ENCODE data around the gene GNA12.
"Not testable (repeated sequence)": the region's sequence is repeated elsewhere in the genome, so short reads cannot be mapped to it uniquely, and the experiment has no call there.

Gene GNA12

DNA sequence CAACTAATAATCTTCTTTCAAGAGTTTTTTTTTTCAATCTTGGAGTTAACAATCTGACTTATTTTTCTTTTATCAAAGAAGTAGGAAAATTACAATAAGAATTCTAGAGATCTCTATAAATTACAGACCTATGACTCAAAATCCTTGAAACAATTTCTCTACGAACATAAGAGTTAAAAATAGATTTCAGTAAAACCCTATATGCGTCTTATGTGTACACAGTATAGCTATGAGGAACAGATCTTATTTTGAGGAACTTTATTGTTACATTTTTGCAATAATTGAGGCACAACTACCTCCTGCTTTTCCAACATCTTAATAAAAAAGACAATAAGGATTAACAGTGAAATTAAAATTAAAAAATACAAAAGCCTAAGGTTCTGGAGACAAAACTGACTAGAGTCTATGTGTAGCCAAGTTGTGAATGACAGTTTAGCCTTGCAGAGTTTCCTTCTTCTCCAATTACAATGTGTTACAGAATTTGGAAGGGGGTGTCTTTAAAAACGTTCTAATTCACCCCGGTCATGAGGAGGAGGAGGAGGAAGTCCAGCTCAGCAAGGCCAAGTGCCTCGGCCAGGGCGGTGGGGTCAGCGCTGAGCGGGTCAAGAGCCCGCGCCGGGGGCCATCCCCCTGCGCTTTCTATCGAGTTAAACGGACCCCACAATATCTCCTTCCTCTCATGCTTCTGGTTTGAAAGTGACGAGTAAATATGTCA lies 115.6 kb downstream of the GNA12 start:
- no peak overlapping the region for H3K27ac ChIP-seq
- TF ChIP-seq, protein P1, sequence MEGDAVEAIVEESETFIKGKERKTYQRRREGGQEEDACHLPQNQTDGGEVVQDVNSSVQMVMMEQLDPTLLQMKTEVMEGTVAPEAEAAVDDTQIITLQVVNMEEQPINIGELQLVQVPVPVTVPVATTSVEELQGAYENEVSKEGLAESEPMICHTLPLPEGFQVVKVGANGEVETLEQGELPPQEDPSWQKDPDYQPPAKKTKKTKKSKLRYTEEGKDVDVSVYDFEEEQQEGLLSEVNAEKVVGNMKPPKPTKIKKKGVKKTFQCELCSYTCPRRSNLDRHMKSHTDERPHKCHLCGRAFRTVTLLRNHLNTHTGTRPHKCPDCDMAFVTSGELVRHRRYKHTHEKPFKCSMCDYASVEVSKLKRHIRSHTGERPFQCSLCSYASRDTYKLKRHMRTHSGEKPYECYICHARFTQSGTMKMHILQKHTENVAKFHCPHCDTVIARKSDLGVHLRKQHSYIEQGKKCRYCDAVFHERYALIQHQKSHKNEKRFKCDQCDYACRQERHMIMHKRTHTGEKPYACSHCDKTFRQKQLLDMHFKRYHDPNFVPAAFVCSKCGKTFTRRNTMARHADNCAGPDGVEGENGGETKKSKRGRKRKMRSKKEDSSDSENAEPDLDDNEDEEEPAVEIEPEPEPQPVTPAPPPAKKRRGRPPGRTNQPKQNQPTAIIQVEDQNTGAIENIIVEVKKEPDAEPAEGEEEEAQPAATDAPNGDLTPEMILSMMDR (conservative IDR thresholded peaks at IDR 0.05) = no peak
- TF ChIP-seq ZFX (IDR thresholded peaks at IDR 0.05) = no peak

DNA sequence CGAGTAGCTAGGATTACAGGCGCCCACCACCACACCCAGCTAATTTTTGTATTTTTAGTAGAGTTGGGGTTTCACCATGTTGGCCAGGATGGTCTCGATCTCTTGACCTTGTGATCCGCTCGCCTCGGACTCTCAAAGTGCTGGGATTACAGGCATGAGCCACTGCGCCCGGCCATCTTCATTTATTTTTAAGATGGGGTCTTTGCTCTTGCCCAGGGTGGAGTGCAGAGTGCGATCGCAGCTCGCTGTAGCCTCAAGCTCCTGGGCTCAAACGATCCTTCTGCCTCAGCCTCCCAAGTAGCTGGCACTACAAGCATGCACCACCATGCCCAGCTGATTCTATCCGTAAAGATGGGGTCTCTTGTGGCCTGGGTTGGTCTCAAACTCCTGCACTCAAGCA lies 116.9 kb downstream of the GNA12 start:
- not testable (repeated sequence) for H3K27ac ChIP-seq

DNA sequence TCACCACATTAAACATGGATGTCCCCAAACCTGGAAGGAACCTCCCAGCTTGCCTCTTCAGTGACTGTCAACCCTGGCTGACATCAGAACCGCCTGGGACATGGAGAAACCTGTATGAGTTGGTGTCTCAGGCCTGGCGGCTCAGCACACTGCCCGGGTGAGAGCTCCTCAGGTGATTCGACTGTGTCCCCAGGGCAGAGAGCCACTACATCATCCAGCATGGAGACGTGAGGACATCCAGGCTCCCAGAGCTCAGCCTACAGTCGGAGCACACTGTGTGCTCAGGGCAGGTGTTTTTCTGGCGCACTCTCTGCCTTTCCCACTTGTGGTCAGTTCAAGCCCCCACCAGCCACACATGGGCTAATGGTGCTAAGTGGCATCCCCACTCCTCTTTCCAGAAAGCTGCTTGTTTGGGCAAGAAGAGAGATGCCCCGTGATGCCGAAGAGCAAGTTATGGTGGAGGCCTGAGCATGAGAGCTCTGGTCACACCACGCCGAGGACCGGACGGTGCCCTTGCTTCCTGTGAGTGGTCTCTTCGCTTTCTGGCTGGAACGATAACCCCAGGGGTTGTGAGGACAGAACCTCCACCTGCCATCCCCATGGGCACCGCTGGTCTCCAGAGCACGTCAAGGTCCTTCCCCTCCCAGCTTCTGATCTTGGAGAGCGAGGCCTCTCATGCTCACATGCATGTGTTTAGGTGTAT lies 117.6 kb downstream of the GNA12 start:
- no peak for TF ChIP-seq ZFX (IDR thresholded peaks at IDR 0.05)
- TF ChIP-seq, protein P1 (conservative IDR thresholded peaks at IDR 0.05) = no peak
- no peak overlapping the region for H3K27ac ChIP-seq

DNA sequence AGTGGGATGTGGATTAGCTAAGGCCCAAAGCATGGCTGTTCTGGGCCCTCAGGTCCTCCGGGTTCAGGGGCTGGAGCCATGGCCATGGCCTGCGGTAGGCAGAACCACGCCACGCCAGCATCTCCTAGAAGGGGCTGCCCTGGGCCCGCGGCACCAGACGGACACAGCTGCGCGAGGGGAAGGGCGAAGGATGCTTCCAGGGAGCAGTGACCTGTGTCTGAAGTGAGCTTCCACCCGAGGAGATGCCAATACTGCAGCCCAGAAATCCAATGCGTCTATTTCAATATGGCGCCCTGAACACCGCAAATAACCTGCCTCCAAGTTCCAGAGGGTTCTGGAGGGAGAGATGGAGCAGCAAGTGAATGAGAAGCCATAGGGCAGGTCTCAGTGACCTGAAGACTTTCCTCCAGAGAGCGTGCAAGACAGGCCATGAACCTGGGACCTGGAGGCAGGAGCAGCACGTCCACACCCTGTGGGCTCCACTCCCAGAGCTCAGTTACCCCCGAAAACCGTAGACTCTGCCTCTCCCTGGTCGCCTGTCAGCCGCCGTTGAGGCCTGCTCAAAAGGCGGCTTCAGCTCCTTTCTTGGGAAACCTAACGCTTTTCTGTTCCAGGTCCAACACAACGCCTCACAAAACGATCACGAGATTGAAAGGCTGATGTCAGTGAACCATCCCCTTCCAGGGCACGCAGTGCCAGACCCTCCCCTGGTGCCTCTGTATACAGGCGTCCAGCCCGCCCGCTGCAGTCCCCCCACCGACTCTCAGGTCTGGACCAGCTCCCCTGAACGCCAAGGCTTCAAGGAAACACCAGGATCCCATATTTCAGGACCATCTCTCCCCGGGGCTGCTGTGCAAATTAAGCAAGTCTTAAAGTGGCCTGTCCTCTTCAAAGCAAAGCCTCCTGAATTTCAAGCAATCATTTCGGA lies 118.7 kb downstream of the GNA12 start:
- TF ChIP-seq ZFX (IDR thresholded peaks at IDR 0.05) = no peak
- TF ChIP-seq, protein P1 (conservative IDR thresholded peaks at IDR 0.05) = no peak
- no peak overlapping the region for H3K27ac ChIP-seq

DNA sequence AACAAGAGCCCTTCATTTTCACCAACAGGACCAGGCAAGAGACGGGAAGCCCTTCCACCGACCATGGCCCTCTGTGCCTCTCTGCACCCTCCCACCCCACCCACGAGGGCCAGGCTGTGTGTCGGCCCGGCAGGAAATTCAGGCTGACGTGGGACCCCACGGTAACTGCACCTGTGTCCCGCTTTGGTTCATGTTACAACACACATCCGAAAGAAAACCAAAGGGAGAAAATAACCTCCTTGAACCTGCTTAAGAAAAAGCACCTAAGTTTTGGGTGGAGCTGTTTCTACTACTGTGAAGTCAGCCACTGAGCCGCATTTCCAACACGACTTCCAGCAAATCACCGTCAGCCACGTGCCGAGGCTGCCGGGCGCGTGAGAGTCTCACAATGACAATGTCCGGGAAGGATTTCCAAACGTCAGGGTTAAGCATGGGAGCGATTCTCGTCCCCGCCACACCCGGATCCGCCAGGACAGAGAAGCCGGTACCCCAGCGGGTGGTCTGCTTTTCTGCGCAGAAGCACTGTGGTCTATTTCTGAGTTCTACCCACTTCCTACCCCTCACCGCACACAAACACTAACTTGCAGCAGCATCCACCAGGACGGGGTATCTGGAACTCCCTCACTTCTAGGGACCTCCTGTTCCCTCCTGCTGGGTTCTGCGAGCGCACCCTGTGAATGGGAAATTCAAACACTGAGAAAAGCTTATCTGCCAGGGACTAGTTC lies 119.5 kb downstream of the GNA12 start:
- H3K27ac ChIP-seq = no peak overlapping the region
- no peak for TF ChIP-seq ZFX (IDR thresholded peaks at IDR 0.05)
- TF ChIP-seq, protein P1 (conservative IDR thresholded peaks at IDR 0.05) = no peak

DNA sequence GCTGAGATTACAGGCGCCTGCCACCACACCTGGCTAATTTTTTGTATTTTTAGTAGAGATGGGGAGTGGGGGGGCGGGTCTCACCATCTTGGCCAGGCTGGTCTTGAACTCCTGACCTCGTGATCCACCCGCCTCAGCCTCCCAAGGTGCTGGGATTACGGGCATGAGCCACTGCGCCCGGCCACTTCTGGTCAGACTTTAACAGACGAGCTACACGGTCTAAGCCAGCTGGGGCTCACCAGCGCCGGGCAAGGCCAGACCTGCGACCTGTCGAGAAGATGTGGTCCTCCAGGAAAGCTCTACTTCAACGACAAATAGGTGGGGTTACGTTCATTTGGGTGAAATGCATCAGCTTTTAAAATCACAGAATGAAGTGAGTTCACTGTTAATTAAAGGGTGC lies 120.1 kb downstream of the GNA12 start:
- not testable (repeated sequence) for H3K27ac ChIP-seq

DNA sequence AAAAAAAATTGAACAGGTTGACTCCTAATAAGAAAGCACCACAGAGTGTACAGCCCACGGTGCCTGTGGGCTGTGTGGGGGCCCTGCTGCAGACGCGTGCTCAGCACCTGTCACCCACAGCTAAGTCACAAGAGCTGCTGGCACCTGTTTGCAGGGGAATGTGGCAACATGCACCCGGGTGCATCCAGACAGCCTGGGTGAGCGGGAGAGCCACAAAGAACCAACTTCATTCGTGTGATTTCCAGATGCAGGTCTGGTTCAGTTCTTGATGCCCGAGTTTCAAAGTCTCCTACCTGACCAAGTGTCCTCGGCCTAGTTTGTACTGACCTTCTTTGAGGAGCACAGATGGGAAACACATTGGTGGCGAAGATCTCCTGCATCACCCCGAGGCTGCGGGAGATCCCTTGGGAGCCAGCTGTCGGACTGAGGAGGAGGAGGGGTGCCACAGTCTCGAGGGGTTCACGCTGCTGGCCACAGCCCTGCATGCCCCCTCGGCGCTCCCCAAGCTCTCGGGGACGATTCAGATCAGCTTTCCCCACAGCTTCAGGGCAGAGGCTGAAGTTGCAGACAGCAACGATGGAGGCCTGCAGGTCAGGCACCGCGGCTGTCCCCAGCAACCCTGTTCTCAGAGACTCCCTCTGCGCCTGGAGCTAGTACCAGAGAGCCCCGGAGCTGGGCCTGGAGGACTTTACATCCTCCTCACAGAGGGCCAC lies 120.8 kb downstream of the GNA12 start:
- TF ChIP-seq ZFX (IDR thresholded peaks at IDR 0.05) = no peak
- TF ChIP-seq, protein P1 (conservative IDR thresholded peaks at IDR 0.05) = no peak
- no peak overlapping the region for H3K27ac ChIP-seq
